GM12872 (cell line): ENCODE results near the gene ARL8B.

Experiments
- TF ChIP-seq, protein P1 (sequence below): IDR thresholded peaks from 3 replicates; pipeline ENCODE4 v1.5.1; 2011; ENCODE audit warnings: low read depth, mild to moderate bottlenecking, low read length, moderate library complexity; ENCODE audit not compliant: insufficient read depth

ARL8B gene

DNA sequence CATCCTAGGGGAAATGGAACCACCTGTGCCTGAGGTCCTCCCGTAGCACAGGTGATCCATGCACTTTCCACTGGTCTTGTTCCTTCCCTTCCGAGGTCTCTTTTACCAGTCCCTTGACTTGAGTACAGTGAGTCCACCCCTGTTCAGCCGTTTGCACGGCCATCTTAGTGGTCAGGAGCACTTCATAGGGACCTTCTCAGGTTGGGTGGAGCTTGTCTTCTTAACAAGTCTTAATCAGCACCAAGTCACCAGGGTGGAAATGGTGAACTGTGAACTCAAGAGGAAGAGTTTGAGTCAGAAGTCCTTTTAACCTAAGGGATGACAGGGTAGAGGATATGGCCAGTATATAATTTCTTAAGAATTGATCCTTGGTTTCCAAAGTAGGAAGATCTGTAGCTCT, 21.4 kb downstream of the ARL8B start:
- TF ChIP-seq, protein P1, sequence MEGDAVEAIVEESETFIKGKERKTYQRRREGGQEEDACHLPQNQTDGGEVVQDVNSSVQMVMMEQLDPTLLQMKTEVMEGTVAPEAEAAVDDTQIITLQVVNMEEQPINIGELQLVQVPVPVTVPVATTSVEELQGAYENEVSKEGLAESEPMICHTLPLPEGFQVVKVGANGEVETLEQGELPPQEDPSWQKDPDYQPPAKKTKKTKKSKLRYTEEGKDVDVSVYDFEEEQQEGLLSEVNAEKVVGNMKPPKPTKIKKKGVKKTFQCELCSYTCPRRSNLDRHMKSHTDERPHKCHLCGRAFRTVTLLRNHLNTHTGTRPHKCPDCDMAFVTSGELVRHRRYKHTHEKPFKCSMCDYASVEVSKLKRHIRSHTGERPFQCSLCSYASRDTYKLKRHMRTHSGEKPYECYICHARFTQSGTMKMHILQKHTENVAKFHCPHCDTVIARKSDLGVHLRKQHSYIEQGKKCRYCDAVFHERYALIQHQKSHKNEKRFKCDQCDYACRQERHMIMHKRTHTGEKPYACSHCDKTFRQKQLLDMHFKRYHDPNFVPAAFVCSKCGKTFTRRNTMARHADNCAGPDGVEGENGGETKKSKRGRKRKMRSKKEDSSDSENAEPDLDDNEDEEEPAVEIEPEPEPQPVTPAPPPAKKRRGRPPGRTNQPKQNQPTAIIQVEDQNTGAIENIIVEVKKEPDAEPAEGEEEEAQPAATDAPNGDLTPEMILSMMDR: no peak

DNA sequence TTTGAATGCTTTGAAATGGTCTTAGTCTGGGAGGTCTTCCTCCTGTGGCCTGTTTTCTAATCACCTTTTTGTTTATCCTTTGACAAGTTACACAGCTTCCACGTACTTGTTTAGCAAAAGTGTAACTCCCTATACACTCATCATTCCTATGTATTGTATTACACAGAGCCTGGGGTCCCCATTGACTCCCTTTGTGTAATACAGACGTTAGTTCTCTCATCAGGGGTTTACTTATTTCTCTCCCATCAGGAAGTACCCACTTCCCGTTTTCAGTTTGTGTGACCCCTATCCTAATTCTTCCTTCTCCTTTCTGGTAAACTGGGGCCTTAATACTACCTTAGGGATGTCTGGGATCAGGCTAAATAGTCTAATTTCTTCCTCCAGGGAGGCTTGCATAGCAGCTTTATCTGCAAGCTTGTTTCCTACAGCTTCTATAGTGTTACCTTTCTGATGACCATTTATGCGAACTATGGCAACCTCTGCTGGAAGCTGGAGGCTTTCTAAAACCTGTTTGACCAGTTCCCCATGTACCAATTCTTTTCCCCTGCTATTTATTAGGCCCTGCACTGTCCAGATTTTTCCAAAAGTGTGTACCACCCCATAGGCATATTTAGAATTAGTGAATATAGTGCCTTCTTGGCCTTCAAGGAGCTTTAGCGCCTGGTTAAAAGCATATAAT, 22.4 kb downstream of the ARL8B start:
- TF ChIP-seq, protein P1: no peak

DNA sequence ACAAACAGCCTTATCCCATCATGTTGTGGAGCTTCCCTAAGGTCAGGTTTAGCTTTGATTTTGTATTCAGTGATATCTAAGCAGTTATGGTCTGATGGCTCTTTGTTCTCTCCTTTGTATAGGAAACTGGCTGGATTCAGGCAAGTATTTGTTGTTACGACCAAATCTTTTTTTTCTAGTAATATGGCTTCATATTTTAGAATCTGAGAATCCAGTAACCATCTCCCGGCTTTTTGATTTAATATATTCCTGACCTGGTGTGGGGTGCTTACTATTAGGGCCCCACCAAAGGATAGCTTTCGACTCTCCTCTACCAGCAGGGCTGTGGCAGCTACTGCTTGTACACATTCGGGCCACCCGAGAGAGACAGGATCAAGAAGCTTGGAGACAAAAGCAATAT, 23.0 kb downstream of the ARL8B start:
- TF ChIP-seq, protein P1: no peak

DNA sequence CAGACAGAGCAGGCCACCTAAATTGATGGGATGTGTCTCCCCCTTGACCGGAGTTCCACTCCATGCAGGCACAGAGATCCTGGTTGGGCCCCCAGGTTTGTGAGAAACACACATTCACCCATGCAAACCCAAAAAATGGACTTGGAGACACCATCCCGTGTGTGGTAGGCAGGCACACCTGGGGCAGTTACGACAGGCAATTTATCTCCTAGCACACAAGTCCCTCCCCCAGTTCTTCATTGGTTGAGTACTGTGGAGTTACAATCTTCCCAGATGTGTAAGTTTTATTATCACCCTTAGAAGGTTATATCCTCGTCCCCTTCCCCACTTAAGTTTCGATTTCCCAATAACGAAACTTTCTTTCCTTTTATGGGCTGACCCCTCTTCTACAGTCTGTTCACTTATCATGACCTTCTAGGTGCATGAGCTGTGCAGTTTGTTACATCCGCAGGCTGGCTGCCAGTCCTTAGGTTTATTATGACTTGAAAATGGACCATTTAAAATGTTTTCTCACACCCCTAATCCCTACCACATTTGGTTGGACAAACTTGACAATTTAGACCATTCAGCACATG, 27.3 kb downstream of the ARL8B start:
- TF ChIP-seq, protein P1: no peak

DNA sequence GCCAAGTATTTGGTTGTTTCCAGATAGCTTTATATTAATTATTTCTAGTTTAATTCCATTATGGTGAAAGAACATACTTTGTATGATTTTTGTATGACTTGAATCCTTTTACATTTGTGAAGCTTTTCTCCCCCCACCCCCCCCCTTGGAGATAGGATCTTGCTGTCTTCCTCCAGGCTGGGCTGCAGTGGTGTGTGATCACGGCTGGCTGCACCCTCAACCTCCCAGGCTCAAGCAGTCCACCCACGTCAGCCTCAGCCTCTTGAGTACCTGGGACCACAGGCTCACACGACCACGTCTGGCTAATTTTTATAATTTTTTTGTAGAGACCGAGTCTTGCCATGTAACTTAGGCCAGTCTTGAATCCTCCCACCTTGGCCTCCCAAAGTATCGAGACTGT, 29.5 kb downstream of the ARL8B start:
- TF ChIP-seq, protein P1: no peak

DNA sequence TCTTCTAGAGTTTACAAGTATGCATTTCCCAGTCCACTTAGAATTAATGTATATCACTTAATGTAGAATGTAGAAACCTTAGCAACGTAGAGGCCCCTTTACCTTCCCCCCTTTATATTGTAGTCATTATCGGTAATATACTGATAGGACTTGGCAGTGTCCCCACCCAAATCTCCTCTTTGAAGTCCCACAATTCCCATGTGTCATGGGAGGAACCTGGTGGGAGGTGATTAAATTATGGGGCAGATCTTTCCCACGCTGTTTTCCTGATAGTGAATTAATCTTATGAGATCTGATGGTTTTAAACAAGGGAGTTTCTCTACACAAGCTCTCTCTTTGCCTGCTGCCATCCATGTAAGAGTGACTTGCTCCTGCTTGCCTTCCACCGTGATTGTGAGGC, 31.0 kb downstream of the ARL8B start:
- TF ChIP-seq, protein P1: no peak

DNA sequence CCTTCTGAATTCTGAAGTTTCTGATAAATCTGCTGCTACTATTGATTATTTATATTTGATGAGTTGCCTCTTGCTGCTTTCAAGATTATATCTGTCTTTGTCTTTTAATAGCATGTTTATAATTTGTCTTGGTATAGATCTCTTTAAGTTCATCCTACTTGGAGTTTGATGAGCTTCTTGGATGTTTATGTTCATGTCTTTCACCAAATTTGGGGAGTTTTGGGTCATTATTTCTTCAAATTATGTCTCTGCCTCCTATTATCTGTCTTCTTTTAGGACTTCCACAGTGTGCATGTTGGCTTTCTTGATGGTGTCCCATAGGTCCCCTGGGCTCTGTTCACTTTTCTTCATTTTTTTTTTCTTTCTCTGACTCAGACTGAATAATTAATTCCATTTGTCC, 33.1 kb downstream of the ARL8B start:
- TF ChIP-seq, protein P1: no peak
